ENCODE results near the gene UBASH3B.
A peak's percentile ranks its signal among the peaks of the same experiment; 100 is the strongest.

The UBASH3B gene

GRCh38 chr11:122755409-122755808 is 99.9 kb downstream of the UBASH3B start:
- no peak for DNase-seq (ENCODE audit: low read depth in 3 of 3)

- DNase-seq (ENCODE audit: low read depth in 3 of 3): no peak
Observed at GRCh38 chr11:122755941-122756340, 100.4 kb downstream of the UBASH3B start.

GRCh38 chr11:122756417-122756816 is 100.9 kb downstream of the UBASH3B start:
- no peak for DNase-seq (ENCODE audit: low read depth in 3 of 3)

- no peak for DNase-seq (ENCODE audit: low read depth in 3 of 3)
Observed at GRCh38 chr11:122757201-122757600, 101.7 kb downstream of the UBASH3B start.

DNA sequence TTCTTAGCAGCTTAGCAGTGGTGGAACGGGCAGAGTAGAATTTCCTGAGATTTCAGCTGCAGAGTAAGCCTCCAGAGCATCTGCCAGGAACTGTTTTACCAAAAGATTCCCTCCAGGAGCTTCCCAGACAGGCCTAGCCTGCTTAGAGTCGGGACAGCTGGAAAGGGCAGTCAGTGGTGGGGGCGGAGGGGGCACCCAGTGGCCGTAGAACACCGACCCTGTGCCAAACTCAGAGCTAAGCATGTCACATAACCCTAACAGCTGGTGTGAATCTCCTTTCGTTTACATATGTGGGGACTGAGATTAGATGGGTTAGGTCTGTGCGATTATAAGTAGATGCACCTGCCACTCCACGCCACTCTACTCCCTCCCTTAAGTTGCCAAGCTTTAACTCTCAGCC is 102.8 kb downstream of the UBASH3B start:
- DNase-seq (ENCODE audit: low read depth in 3 of 3): no peak

DNA sequence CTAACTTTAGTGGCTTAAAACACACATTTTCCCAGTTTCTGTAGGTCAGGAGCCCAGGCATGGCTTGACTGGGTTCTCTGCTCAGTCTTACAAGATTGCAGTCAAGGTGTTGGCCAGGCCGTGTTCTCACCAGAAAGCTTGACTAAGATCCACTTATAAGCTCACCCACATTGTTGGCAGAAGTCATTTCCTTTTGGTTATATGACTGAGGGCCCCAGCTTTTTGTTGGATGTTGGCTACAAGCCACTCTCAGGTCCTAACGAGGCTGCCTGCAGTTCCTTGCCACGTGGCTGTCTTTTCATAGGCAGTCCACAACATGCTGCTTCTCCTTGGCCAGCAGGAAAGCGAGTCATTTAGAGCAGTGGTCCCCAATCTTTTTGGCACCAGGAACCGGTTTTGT is 103.5 kb downstream of the UBASH3B start:
- no peak for DNase-seq (ENCODE audit: low read depth in 3 of 3)

- no peak for DNase-seq (ENCODE audit: low read depth in 3 of 3)
Observed at GRCh38 chr11:122763108-122763507, 107.6 kb downstream of the UBASH3B start.

DNA sequence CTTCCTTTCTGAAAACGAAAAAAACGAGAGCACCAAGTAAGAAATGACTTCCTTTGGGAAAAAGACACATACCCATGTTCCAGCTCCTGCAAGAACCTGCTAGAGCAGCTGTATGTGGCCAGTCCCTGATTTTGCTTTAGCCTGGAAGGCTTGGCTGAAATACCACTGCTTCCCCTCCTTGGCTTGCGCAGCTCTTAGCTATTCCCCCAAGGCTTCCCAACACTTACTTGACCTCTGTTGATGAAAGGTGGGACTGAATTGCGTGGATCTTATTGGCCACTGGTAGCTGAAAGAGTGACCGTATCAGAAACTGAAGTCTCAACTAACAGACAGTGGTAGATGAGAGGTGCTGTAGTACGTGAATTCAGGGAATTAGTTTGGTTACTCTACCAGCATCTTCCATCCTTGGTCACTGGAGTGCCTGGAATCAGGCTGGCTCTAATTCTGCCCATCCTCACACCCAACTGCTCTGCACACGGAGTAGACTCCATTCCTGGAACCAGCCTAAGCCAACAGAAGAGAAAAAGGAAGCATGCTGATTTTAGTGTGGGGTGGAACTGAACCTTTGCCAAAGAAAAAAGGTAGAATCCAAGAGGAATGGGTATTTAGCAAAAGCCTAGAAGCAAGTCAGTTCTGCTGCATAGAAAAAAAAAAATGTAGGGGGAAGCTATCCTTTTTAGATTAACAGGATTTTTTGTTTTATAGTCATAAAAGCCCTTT is 109.0 kb downstream of the UBASH3B start:
- DNase-seq (ENCODE audit: low read depth in 3 of 3): no peak

DNA sequence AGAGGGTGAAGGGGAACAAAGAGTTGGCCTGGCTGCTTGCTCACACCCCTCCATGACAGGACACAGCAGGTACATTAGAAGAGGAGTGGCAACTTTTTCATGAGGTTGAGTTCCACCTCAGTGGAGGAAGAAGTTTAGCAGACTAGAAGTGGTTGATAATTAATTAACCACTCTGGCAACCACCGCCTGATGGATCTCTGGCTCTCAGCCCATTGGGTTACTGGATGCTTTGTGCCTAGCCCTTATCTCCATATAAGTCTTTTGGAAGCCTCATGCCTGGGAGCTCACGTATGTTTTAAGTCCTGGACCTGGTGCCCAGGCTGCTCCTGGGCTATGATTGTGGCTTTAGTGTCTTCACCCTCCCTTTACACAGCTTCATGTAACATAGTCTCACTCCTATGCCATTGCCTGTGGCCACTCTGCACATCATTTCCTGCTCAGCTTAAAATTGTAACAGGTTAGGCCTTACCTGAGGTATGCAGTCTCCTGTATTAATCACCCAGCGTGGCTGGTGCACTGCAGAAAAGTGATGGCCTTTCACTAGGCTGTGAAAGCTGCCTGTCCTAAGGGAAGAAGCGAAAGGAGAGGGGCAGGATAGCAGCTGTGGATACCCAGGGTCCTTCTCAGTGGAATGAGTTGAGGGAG is 110.1 kb downstream of the UBASH3B start:
- no peak for DNase-seq (ENCODE audit: low read depth in 3 of 3)

DNA sequence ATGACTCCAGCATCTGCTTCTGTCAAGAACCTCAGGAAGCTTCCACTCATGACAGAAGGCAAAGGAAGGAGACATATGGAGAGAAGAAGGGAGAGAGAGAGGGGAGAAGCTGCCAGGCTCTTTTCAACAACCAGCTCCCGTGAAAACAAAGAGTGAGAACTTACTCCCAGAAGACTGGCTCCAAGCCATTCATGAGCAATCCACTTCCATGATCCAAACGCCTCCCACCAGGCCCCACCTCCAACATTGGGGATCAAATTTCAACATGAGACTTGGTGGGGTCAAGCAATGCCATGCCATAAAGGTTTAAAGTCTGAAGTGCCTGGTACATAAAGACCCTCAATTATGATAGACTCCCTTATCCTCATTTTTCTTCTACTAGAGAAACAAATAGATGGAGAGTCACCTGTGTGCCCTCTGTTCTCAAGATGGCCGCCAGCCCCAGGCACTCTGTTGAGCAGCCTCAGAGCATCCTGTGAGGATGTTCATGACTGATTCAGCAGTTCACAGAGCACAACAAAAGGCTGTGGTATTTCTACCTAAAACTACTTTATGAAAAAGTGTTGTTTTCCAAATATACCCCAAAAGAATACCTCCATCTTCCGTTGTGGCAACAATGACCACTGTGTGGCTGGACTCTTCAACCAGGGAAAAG is 113.7 kb downstream of the UBASH3B start:
- no peak for DNase-seq (ENCODE audit: low read depth in 3 of 3)

DNA sequence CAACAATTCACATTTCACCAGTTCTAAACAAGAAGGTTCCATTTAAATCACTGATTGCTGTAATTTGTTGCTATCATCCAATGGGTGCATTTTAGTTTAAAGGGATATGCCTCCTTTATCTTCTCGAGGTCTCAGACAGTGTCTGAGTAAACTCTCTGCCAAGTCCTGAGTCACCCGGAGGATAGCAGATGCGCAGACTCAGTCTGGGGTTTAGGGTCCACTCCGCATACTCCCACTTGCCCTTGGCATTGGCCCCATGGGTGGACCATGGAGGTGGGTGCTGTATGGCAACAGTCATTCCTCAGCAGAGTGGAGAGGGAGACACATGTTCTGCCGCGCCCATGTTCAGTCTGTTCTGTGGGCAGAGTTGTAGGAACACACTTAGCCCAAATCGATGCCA is 117.4 kb downstream of the UBASH3B start:
- no peak for DNase-seq (ENCODE audit: low read depth in 3 of 3)

DNA sequence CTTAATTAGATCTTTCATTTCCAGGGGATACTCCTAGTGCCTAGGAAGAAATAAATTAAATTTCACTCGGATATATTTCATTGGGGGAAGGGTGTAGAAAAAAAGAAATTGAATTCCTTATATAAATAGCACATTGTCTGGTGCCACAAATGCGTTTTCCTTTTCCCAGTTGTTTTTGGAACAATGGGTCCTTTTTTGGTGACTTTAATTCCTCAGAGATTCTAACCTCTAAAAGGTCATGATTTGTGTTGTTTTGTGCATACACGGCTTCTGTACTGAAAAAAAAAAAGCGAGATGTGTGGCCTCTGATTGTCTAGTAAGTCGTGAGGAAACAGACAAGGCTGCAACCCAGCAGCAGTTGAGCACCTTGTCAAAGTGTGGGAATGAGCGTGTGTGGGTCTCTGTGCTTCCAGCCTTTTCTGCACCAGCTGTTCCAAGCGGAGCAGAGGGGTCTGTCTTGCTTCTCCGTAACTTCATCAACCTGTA is 118.3 kb downstream of the UBASH3B start:
- no peak for DNase-seq (ENCODE audit: low read depth in 3 of 3)

DNA sequence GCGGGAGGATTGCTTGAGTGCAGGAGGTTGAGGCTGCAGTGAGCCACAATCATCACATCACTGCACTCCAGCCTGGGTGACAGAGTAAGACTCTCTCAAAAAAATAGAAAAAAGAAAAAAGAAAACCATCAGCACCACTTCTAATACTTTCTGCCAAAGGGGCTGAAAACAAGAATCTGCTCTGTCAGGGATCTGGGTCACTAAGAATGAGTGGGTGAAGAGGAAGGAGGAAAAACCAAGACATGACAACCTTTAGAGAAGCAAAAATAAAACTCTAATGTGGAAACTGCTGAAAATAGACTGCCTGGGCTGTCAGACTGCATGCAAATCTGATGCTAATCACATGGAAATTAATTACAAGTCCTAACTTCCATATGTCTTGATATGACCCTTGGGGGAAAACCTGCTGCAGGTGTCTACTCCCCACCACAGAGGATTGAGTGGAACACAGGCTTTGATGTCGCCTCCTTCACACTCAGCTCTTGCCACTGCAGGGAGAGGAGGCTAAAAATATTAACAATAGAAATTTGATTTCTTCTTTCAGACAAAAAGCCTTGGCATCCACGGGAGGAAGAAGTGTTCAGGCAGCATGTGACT is 120.3 kb downstream of the UBASH3B start:
- no peak for DNase-seq (ENCODE audit: low read depth in 3 of 3)

- DNase-seq (ENCODE audit: low read depth in 3 of 3): no peak
Observed at GRCh38 chr11:122776546-122776945, 121.0 kb downstream of the UBASH3B start.

- DNase-seq (ENCODE audit: low read depth in 3 of 3): no peak
Observed at GRCh38 chr11:122777343-122777742, 121.8 kb downstream of the UBASH3B start.

GRCh38 chr11:122778148-122778547 is 122.6 kb downstream of the UBASH3B start:
- no peak for DNase-seq (ENCODE audit: low read depth in 3 of 3)

GRCh38 chr11:122779047-122779629 is 123.6 kb downstream of the UBASH3B start:
- DNase-seq (ENCODE audit: low read depth in 3 of 3): no peak

GRCh38 chr11:122780296-122780949 is 124.9 kb downstream of the UBASH3B start:
- no peak for DNase-seq (ENCODE audit: low read depth in 3 of 3)

GRCh38 chr11:122781378-122782195 is 126.1 kb downstream of the UBASH3B start:
- DNase-seq (ENCODE audit: low read depth in 3 of 3): peak; percentile 56 to 73 (median 62)

DNA sequence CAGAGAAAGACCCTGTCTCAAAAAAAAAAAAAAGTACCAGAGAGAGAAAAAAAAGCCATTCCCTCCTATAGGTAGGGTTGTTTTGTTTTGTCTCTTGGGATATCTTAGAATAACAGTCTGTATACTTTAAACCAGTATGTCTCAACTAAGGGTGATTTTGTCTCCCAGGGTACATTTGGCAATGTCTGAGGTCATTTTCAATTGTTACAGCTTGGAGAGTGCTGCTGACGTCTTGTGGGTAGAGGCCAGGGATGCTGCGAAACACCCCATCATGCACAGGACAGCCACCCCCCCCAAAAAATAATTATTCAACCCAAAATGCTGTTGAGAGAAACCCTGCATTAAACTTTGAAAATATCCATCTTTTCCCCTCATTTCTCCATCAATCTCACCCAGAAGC is 126.7 kb downstream of the UBASH3B start:
- DNase-seq (ENCODE audit: low read depth in 3 of 3): no peak

All from stimulated activated CD4-positive, alpha-beta T cell treated with anti-CD3 and anti-CD28 coated beads, TNF-alpha, amount 100 ng/mL, for 48 hours (primary cell).